NB4 (cell line): Measurements from ENCODE around the gene ACSM5.

Source experiments
- CTCF ChIP-seq: IDR thresholded peaks from one replicate; pipeline ENCODE4 v1.5.1; 2012; ENCODE audit warnings: low read depth, low read length
- POLR2A ChIP-seq: IDR thresholded peaks from 2 replicates; pipeline ENCODE4 v1.6.1; 2011; ENCODE audit warnings: mild to moderate bottlenecking; ENCODE audit not compliant: insufficient read length; ENCODE audit errors: extremely low read depth

GRCh38 chr16:20363191-20363590, 46.1 kb upstream of the ACSM5 start:
- no peak for TF ChIP-seq CTCF
- TF ChIP-seq POLR2A = no peak
